IMR-90 (cell line): ENCODE data around the gene PIAS1.

Source experiments
- BHLHE40 ChIP-seq: fragments of 150-350 bp; IDR thresholded peaks from 2 replicates; pipeline ENCODE4 v1.6.1; 2016; ENCODE audit warnings: mild to moderate bottlenecking, low read depth, low read length
- CEBPB ChIP-seq: IDR thresholded peaks from 2 replicates; pipeline ENCODE4 v1.6.1; 2012; ENCODE audit warnings: low read depth, low read length, improper control_type of control experiment
- CHD1 ChIP-seq: IDR thresholded peaks from 2 replicates; pipeline ENCODE4 v1.6.1; 2012; ENCODE audit warnings: low read depth, low read length, improper control_type of control experiment
- CTCF ChIP-seq: conservative IDR thresholded peaks from 2 replicates; pipeline ENCODE4 v1.5.1; 2012; ENCODE audit warnings: mild to moderate bottlenecking, low read depth, low read length, improper control_type of control experiment
- ELK1 ChIP-seq: fragments of 150-350 bp; IDR thresholded peaks from 2 replicates; pipeline ENCODE4 v1.6.1; 2016; ENCODE audit warnings: low read depth, mild to moderate bottlenecking, low read length, moderate library complexity, borderline replicate concordance
- MAFK ChIP-seq: IDR thresholded peaks from 2 replicates; pipeline ENCODE4 v1.6.1; 2012; ENCODE audit warnings: low read depth, low read length, improper control_type of control experiment
- MAZ ChIP-seq: IDR thresholded peaks from 2 replicates; pipeline ENCODE4 v1.6.1; 2012; ENCODE audit warnings: low read depth, mild to moderate bottlenecking, low read length, improper control_type of control experiment, moderate library complexity, borderline replicate concordance
- MXI1 ChIP-seq: IDR thresholded peaks from 2 replicates; pipeline ENCODE4 v1.6.1; 2012; ENCODE audit warnings: low read depth, mild to moderate bottlenecking, low read length, moderate library complexity, borderline replicate concordance
- NFE2L2 ChIP-seq: fragments of 150-350 bp; IDR thresholded peaks from 2 replicates; pipeline ENCODE4 v1.6.1; 2016; ENCODE audit warnings: low read depth, mild to moderate bottlenecking, low read length
- POLR2A ChIP-seq: IDR thresholded peaks from 2 replicates; pipeline ENCODE4 v1.6.1; 2012; ENCODE audit warnings: mild to moderate bottlenecking, low read depth, low read length
- RAD21 ChIP-seq: IDR thresholded peaks from 2 replicates; pipeline ENCODE4 v1.6.1; 2012; ENCODE audit warnings: low read length, improper control_type of control experiment
- RFX5 ChIP-seq: IDR thresholded peaks from 2 replicates; pipeline ENCODE4 v1.8.0; 2012; ENCODE audit warnings: low read depth, mild to moderate bottlenecking, low read length, moderate library complexity
- SMC3 ChIP-seq: fragments of 150-350 bp; IDR thresholded peaks from 2 replicates; pipeline ENCODE4 v1.6.1; 2016; ENCODE audit warnings: low read depth, mild to moderate bottlenecking, antibody characterized with exemption, low read length, moderate library complexity
- TF ChIP-seq, protein P1 (sequence below): fragments of 150-350 bp; IDR thresholded peaks from 2 replicates; pipeline ENCODE4 v1.6.1; 2017; ENCODE audit warnings: mild to moderate bottlenecking, antibody characterized with exemption, low read length, low read depth

DNA sequence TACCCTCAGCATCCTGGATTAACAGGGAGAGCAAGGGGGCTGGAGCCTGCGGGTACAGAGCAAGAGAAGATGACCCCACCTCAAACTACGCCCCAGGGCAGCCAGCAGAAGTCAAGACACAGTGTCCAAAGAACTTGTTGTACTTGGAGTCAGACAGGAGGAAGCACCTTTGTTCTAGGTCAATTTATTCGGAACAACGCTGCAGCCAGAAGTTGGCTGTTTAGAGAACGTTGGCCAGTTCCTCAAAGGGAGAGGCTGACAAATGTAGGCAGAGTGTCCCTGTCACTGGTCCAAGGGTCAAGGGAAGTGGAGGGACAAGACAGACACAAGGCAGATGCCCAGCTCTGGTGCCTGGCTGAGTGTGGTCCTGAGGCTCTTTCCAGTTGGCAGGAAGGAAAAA is 32.1 kb upstream of the PIAS1 start:
- TF ChIP-seq CTCF = no peak
- no peak for TF ChIP-seq CHD1
- TF ChIP-seq POLR2A = no peak
- TF ChIP-seq MXI1 = no peak
- TF ChIP-seq NFE2L2 = no peak
- no peak for TF ChIP-seq CEBPB
- no peak for TF ChIP-seq RFX5
- no peak for TF ChIP-seq RAD21
- TF ChIP-seq BHLHE40 = no peak
- TF ChIP-seq MAFK = no peak
- no peak for TF ChIP-seq ELK1
- TF ChIP-seq MAZ = no peak
- no peak for TF ChIP-seq SMC3
- TF ChIP-seq, protein P1, sequence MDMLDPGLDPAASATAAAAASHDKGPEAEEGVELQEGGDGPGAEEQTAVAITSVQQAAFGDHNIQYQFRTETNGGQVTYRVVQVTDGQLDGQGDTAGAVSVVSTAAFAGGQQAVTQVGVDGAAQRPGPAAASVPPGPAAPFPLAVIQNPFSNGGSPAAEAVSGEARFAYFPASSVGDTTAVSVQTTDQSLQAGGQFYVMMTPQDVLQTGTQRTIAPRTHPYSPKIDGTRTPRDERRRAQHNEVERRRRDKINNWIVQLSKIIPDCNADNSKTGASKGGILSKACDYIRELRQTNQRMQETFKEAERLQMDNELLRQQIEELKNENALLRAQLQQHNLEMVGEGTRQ = no peak
